Memory B cell (primary cell): Measurements from ENCODE around the gene BMP8B.
"Not testable (repeated sequence)": the region's sequence is repeated elsewhere in the genome, so short reads cannot be mapped to it uniquely, and the experiment has no call there.

ENCODE experiments used
- ATAC-seq: fragments of 150-1000 bp; cut with Tn5 transposase; 2 replicates; pipeline ENCODE4 v1.10.0; 2021; ENCODE audit warnings: low read depth, mild to moderate bottlenecking, moderate library complexity
- DNase-seq, 2 donors: peaks; one replicate each; pipeline ENCODE4 v3.0.0; 2022; ENCODE audit warnings: low spot score in 2 of 2
- H3K27ac Mint-ChIP-seq: one replicate; pipeline ENCODE4 v1.8.0; 2022; ENCODE audit warnings: mild to moderate bottlenecking, moderate library complexity, mixed read lengths
- H3K27me3 Mint-ChIP-seq: one replicate; pipeline ENCODE4 v1.8.0; 2022; ENCODE audit warnings: mixed read lengths
- H3K36me3 Mint-ChIP-seq: one replicate; pipeline ENCODE4 v1.8.0; 2022; ENCODE audit warnings: mild to moderate bottlenecking, mixed read lengths
- H3K4me1 Mint-ChIP-seq: one replicate; pipeline ENCODE4 v1.8.0; 2022; ENCODE audit warnings: mixed read lengths
- H3K4me3 Mint-ChIP-seq: one replicate; pipeline ENCODE4 v1.8.0; 2022; ENCODE audit warnings: mild to moderate bottlenecking, moderate library complexity, mixed read lengths
- H3K9me3 Mint-ChIP-seq: one replicate; pipeline ENCODE4 v1.8.0; 2022; ENCODE audit warnings: mixed read lengths

BMP8B gene

GRCh38 chr1:39798859-39799769, 10.4 kb upstream of the BMP8B start:
- peak; percentile 92 for ATAC-seq
- Mint-ChIP-seq H3K4me3 (peak overlapping the region; percentile 78), H3K27ac (peak overlapping the region; percentile 94)
- H3K4me1 Mint-ChIP-seq, H3K27me3 Mint-ChIP-seq, H3K36me3 Mint-ChIP-seq, H3K9me3 Mint-ChIP-seq: not testable (repeated sequence)
- peak; percentile 85 to 93 for DNase-seq

- Mint-ChIP-seq H3K4me3 (no peak overlapping the region), H3K36me3 (peaks cover 4% of the 10 kb centered on the region), H3K27ac (no peak overlapping the region), H3K27me3 (no peaks in the 10 kb centered on the region), H3K9me3 (no peaks in the 10 kb centered on the region), H3K4me1 (peaks cover 16% of the 10 kb centered on the region)
- DNase-seq = no peak
- ATAC-seq = no peak
Observed at GRCh38 chr1:39795651-39796050, 7.0 kb upstream of the BMP8B start.

GRCh38 chr1:39791838-39792237, 3.2 kb upstream of the BMP8B start:
- no peaks in the 10 kb centered on the region for H3K9me3 Mint-ChIP-seq
- H3K27ac Mint-ChIP-seq = no peak overlapping the region
- H3K4me3 Mint-ChIP-seq = no peak overlapping the region
- DNase-seq = no peak
- H3K27me3 Mint-ChIP-seq = no peaks in the 10 kb centered on the region
- H3K4me1 Mint-ChIP-seq = peaks cover 20% of the 10 kb centered on the region
- ATAC-seq = no peak
- H3K36me3 Mint-ChIP-seq = peaks cover 4% of the 10 kb centered on the region

DNA sequence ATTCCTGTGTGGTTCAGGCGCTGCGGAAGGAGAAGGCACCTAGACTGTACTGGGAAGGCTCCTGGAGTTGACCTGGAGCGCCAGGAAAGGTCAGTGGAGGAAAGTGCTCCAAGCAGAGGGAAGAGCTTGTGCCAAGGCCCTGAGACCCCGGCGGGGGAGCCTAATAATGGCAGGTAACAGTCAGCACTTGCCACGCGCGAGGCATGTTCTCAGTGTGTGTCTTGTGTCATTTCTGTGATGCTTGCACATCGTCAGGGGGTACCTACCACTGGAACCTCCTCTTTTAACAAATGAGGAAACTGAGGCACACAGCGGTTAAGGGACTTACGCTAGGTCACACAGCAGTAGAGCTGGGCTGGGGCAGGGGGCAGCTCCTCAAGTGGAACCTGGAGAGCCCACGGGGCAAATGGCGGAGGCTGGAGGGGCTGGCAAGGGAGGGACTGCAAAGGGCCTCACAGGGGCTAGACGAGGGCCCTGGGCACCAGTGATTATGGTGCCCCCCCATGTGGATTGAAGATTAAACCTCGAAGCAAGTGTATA, 976 bp upstream of the BMP8B start:
- Mint-ChIP-seq H3K9me3 (no peaks in the 10 kb centered on the region), H3K36me3 (peaks cover 4% of the 10 kb centered on the region), H3K4me3 (peak overlapping the region; percentile 86), H3K4me1 (peaks cover 23% of the 10 kb centered on the region), H3K27ac (peak overlapping the region; percentile 67), H3K27me3 (no peaks in the 10 kb centered on the region)
- ATAC-seq (no peak), DNase-seq (no peak)

- DNase-seq (no peak), ATAC-seq (peak; percentile 39)
- H3K4me3 Mint-ChIP-seq = no peak overlapping the region
- peaks cover 4% of the 10 kb centered on the region for H3K36me3 Mint-ChIP-seq
- no peaks in the 10 kb centered on the region for H3K9me3 Mint-ChIP-seq
- H3K27me3 Mint-ChIP-seq = no peaks in the 10 kb centered on the region
- no peak overlapping the region for H3K27ac Mint-ChIP-seq
- peaks cover 22% of the 10 kb centered on the region for H3K4me1 Mint-ChIP-seq
Observed at GRCh38 chr1:39788426-39788757, 273 bp downstream of the BMP8B start.

DNA sequence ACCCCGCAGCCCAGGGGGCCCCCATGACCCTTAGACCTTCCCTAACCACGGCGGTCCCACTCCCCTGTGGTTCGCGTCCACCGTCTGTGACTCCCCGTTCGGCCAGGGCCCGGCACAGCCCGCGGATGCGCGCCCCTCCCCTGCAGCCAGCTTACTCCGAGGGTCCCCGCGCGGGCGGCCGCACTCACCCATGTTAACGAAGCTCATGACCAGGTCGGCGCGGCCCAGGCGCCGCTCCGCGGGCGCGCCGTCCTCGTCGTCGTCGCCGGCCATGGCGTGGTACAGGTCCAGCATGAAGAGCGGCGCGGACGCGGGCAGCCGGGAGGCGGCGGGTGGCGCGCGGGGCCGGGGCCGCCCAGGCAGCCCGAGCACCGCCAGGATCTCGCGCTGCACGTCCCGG, 701 bp downstream of the BMP8B start:
- not testable (repeated sequence) for H3K27me3 Mint-ChIP-seq, H3K36me3 Mint-ChIP-seq, DNase-seq, H3K27ac Mint-ChIP-seq, ATAC-seq, H3K9me3 Mint-ChIP-seq
- peak overlapping the region; percentile 74 for H3K4me3 Mint-ChIP-seq
- peaks cover 21% of the 10 kb centered on the region for H3K4me1 Mint-ChIP-seq

DNA sequence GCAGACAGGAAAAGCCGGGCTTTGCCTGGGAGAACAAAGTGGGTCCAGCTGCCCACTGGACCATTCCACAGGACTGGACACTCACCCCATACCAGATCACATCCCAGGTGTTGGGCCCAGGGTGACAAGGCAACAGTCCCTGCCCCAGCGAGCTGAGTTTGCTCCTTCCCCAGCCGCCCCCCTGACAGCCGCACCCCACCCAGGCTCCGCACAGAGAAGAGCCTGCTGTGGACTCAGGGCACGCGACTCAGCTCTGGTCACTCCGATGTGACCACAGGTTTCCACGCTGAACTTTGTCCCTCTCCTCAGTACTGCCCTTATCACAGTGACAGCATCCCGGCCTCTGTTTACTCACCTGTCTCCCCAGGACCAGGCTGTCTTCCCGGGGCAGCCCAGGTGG, 1.2 kb downstream of the BMP8B start:
- ATAC-seq = no peak
- H3K27ac Mint-ChIP-seq = no peak overlapping the region
- H3K27me3 Mint-ChIP-seq = no peaks in the 10 kb centered on the region
- peaks cover 16% of the 10 kb centered on the region for H3K4me1 Mint-ChIP-seq
- DNase-seq = no peak
- no peaks in the 10 kb centered on the region for H3K9me3 Mint-ChIP-seq
- peak overlapping the region; percentile 74 for H3K4me3 Mint-ChIP-seq
- no peaks in the 10 kb centered on the region for H3K36me3 Mint-ChIP-seq

- not testable (repeated sequence) for H3K27ac Mint-ChIP-seq, ATAC-seq, H3K36me3 Mint-ChIP-seq, H3K27me3 Mint-ChIP-seq, DNase-seq, H3K9me3 Mint-ChIP-seq
- Mint-ChIP-seq H3K4me1 (peaks cover 15% of the 10 kb centered on the region), H3K4me3 (peak overlapping the region; percentile 74)
Observed at GRCh38 chr1:39787108-39787375, 1.6 kb downstream of the BMP8B start.

GRCh38 chr1:39786303-39787107, 2.2 kb downstream of the BMP8B start:
- not testable (repeated sequence) for DNase-seq, H3K36me3 Mint-ChIP-seq, ATAC-seq, H3K27me3 Mint-ChIP-seq, H3K9me3 Mint-ChIP-seq, H3K27ac Mint-ChIP-seq
- H3K4me1 Mint-ChIP-seq = peaks cover 15% of the 10 kb centered on the region
- H3K4me3 Mint-ChIP-seq = peak overlapping the region; percentile 74

DNA sequence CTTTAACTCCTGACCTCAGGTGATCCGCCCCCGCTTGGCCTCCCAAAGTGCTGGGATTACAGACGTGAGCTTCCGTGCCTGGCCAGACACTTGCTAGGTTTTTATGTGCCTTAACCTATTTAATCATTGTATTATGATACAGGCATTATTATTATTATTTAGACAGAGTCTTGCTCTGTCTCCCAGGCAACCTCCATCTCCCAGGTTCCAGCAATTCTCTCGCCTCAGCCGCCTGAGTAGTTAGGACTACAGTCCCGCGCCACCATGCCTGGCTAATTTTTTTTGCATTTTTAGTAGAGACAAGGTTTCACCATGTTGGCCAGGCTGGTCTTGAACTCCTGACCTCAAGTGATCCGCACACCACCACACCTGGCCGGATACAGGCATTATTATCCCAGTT, 6.0 kb downstream of the BMP8B start:
- H3K27me3 Mint-ChIP-seq, H3K27ac Mint-ChIP-seq, H3K36me3 Mint-ChIP-seq, H3K4me3 Mint-ChIP-seq, DNase-seq, H3K9me3 Mint-ChIP-seq, H3K4me1 Mint-ChIP-seq, ATAC-seq: not testable (repeated sequence)

DNA sequence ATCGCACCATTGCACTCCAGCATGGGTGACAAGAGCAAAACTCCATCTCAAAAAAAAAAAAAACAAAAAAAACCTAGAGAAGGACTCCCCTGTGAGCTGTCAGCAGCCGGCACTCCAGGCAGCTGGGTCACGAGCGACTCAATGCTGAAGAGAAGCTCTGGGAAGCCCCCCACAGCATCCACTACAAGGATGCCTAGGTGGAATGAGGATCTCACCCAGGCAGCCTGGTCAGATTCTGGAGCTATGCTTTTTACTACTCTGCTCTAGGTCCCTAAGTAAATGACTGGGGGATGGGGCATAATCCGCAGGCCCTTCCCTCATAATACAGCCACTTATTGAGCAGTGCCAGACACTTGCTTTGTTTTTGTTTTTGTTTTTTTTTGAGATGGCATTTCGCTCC, 6.6 kb downstream of the BMP8B start:
- Mint-ChIP-seq H3K4me3 (no peak overlapping the region), H3K4me1 (peaks cover 6% of the 10 kb centered on the region), H3K9me3 (no peaks in the 10 kb centered on the region), H3K27me3 (no peaks in the 10 kb centered on the region), H3K36me3 (no peaks in the 10 kb centered on the region), H3K27ac (no peak overlapping the region)
- DNase-seq = no peak
- no peak for ATAC-seq

DNA sequence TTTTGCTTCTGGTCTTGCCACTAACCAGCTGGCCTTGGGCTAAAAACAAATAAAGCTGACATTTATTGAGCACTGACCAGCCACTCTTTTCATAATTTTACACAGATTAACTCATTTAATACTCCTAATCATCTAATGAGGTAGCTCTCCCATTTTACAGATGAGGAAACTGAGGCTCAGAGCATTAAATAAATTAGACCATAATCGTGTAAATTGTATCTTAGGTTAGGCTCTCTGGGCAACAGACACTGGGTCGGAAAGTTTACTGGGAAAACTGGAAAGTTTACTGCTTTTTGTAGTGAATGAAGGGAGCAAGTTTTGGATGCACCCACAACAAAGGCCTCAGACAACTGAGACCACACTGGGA, 7.3 kb downstream of the BMP8B start:
- no peak for ATAC-seq
- no peaks in the 10 kb centered on the region for H3K27me3 Mint-ChIP-seq
- no peaks in the 10 kb centered on the region for H3K36me3 Mint-ChIP-seq
- no peak overlapping the region for H3K4me3 Mint-ChIP-seq
- no peak overlapping the region for H3K27ac Mint-ChIP-seq
- peaks cover 8% of the 10 kb centered on the region for H3K4me1 Mint-ChIP-seq
- no peak for DNase-seq
- no peaks in the 10 kb centered on the region for H3K9me3 Mint-ChIP-seq

- Mint-ChIP-seq H3K9me3 (no peaks in the 10 kb centered on the region), H3K27me3 (no peaks in the 10 kb centered on the region), H3K36me3 (no peaks in the 10 kb centered on the region), H3K27ac (no peak overlapping the region), H3K4me3 (no peak overlapping the region), H3K4me1 (peaks cover 13% of the 10 kb centered on the region)
- DNase-seq (no peak), ATAC-seq (no peak)
Observed at GRCh38 chr1:39779821-39780220, 8.8 kb downstream of the BMP8B start.

- H3K4me3 Mint-ChIP-seq = no peak overlapping the region
- no peaks in the 10 kb centered on the region for H3K36me3 Mint-ChIP-seq
- ATAC-seq (no peak), DNase-seq (no peak)
- no peaks in the 10 kb centered on the region for H3K27me3 Mint-ChIP-seq
- peaks cover 13% of the 10 kb centered on the region for H3K4me1 Mint-ChIP-seq
- no peaks in the 10 kb centered on the region for H3K9me3 Mint-ChIP-seq
- H3K27ac Mint-ChIP-seq = no peak overlapping the region
Observed at GRCh38 chr1:39779137-39779536, 9.5 kb downstream of the BMP8B start.
